HepG2 (cell line): ENCODE results near the gene MORN1. TPM values are rescaled to one million over a fixed set of nuclear protein-coding genes. Genes with fewer than 3 reads are reported as not detected.

Experiments
- ATAC-seq: fragments of 200-7000 bp; cut with Tn5 transposase; 3 replicates; pipeline ENCODE4 v1.9.1; 2020; ENCODE audit warnings: mild to moderate bottlenecking, moderate library complexity
- BruUV-seq: library from RNA; stranded (reverse); fragments of 400-500 nt; replicated peaks from 2 replicates; lab custom pipeline; 2021; lab: Mats Ljungman, UMichigan
- CTCF ChIA-PET: fragments of 300-600 bp; formaldehyde crosslinking; extraction: SDS; loops from one replicate; lab custom pipeline; 2021; ENCODE audit warnings: low total read pairs, inconsistent platforms, low intra/inter-chr PET ratio; lab: Yijun Ruan, JAX
- POLR2A ChIA-PET: fragments of 350-600 bp; sonication (Branson Sonifier 250); formaldehyde crosslinking; loops from one replicate; lab custom pipeline; 2020; ENCODE audit warnings: antibody characterized with exemption, inconsistent platforms; lab: Yijun Ruan, JAX
- DNase-seq: peaks from one replicate; pipeline ENCODE4 v3.0.0-alpha.2; 2015; ENCODE audit warnings: low spot score
- FAIRE-seq: peaks from 3 replicates; lab custom pipeline; 2011; peaks lifted over from hg19 to GRCh38; lab: Jason Lieb, UNC
- H2AFZ ChIP-seq: one replicate; pipeline ENCODE4 v1.6.1; 2011; ENCODE audit warnings: low read length, inconsistent platforms
- H3K27ac ChIP-seq: fragments of 300-600 bp; 3 replicates; pipeline ENCODE4 v1.8.0; 2011; ENCODE audit warnings: mixed run types, mild to moderate bottlenecking, mixed read lengths, low read length, inconsistent platforms; ENCODE audit not compliant: insufficient read depth; ENCODE audit errors: extremely low read length
- H3K27me3 ChIP-seq, 2 experiments: fragments of 200-600 bp in 1 of 2; 2 replicates in 1 of 2; 3 replicates in 1 of 2; pipeline versions ENCODE4 v1.6.0 to v1.8.0; 2011; ENCODE audit warnings: low read length in 2 of 2, mild to moderate bottlenecking in 2 of 2, moderate library complexity in 2 of 2, inconsistent platforms in 1 of 2; ENCODE audit not compliant: insufficient read depth in 2 of 2, control insufficient read depth in 1 of 2
- H3K36me3 ChIP-seq, 2 experiments: fragments of 200-600 bp in 1 of 2; replicated peaks in 1 of 2; 2 replicates in 1 of 2; 3 replicates in 1 of 2; pipeline versions ENCODE4 v1.5.1 to v1.8.0; 2011; ENCODE audit warnings: low read length in 2 of 2, inconsistent platforms in 1 of 2; ENCODE audit not compliant: insufficient read depth in 2 of 2, control insufficient read depth in 1 of 2
- H3K4me1 ChIP-seq: 2 replicates; pipeline ENCODE4 v1.5.1; 2012; ENCODE audit warnings: low read length, inconsistent platforms; ENCODE audit not compliant: insufficient read depth
- H3K4me2 ChIP-seq: 2 replicates; pipeline ENCODE4 v1.6.0; 2011; ENCODE audit warnings: low read depth, low read length, inconsistent platforms
- H3K4me3 ChIP-seq, 3 experiments: fragments of 200-600 bp in 1 of 3; sonication (generic), shearing (Covaris generic) in 1 of 3; replicated peaks in 1 of 3; 2 replicates each; pipeline ENCODE4 v1.5.1; 2011 to 2016; ENCODE audit warnings: low read length in 3 of 3, inconsistent platforms in 2 of 3, low read depth in 2 of 3, mild to moderate bottlenecking in 2 of 3, control low read depth in 1 of 3, mixed read lengths in 1 of 3; ENCODE audit not compliant: insufficient read depth in 1 of 3
- H3K79me2 ChIP-seq: one replicate; pipeline ENCODE4 v1.6.1; 2011; ENCODE audit warnings: low read length, inconsistent platforms; ENCODE audit not compliant: insufficient read depth
- H3K9ac ChIP-seq: 2 replicates; pipeline ENCODE4 v1.6.0; 2011; ENCODE audit warnings: mild to moderate bottlenecking, low read depth, low read length, inconsistent platforms; ENCODE audit not compliant: insufficient read depth
- H3K9me3 ChIP-seq: 2 replicates; pipeline ENCODE4 v1.5.1; 2012; ENCODE audit warnings: mild to moderate bottlenecking, low read length
- H4K20me1 ChIP-seq: 2 replicates; pipeline ENCODE4 v1.6.0; 2011; ENCODE audit warnings: inconsistent platforms, mild to moderate bottlenecking, low read length, moderate library complexity; ENCODE audit not compliant: insufficient read depth
- ARHGAP35 ChIP-seq: sonication (generic); formaldehyde crosslinking; IDR thresholded peaks from 2 replicates; pipeline ENCODE4 v1.9.0; 2022; ENCODE audit warnings: mild to moderate bottlenecking, inconsistent platforms, moderate library complexity, missing genetic modification reagents, borderline replicate concordance
- ATM ChIP-seq: fragments of 450-650 bp; IDR thresholded peaks from 2 replicates; pipeline ENCODE4 v1.7.1; 2017; ENCODE audit warnings: mild to moderate bottlenecking, borderline replicate concordance
- EP300 ChIP-seq, 3 experiments: sonication (generic) in 1 of 3; formaldehyde crosslinking in 1 of 3; IDR thresholded peaks; 2 replicates each; pipeline versions ENCODE4 v1.5.1 to v1.6.1; 2011 to 2020; ENCODE audit warnings: low read depth in 2 of 3, low read length in 2 of 3, borderline replicate concordance in 1 of 3, improper control_type of control experiment in 1 of 3, mild to moderate bottlenecking in 1 of 3, missing genetic modification reagents in 1 of 3, moderate library complexity in 1 of 3
- HCFC1 ChIP-seq: fragments of 150-350 bp; IDR thresholded peaks from 2 replicates; pipeline ENCODE4 v1.6.1; 2014; ENCODE audit warnings: low read depth, low read length
- MIXL1 ChIP-seq: IDR thresholded peaks from 2 replicates; pipeline ENCODE4 v1.6.1; 2016
- NCOA1 ChIP-seq: sonication (generic); formaldehyde crosslinking; IDR thresholded peaks from 2 replicates; pipeline ENCODE4 v1.9.0; 2021; ENCODE audit warnings: missing genetic modification reagents
- NR0B2 ChIP-seq: sonication (generic); formaldehyde crosslinking; IDR thresholded peaks from 2 replicates; pipeline ENCODE4 v1.4.0; 2020; ENCODE audit warnings: mild to moderate bottlenecking, missing genetic modification reagents
- PBX3 ChIP-seq: sonication (generic); formaldehyde crosslinking; IDR thresholded peaks from 2 replicates; pipeline ENCODE4 v1.8.1; 2023; ENCODE audit warnings: missing genetic modification reagents, inconsistent platforms, borderline replicate concordance
- PRMT3 ChIP-seq: sonication (generic); formaldehyde crosslinking; IDR thresholded peaks from 2 replicates; pipeline ENCODE4 v1.8.1; 2022; ENCODE audit warnings: low read depth, mild to moderate bottlenecking, moderate library complexity, missing genetic modification reagents, borderline replicate concordance
- YEATS2 ChIP-seq: sonication (generic); formaldehyde crosslinking; IDR thresholded peaks from 2 replicates; pipeline ENCODE4 v1.4.0; 2020; ENCODE audit warnings: missing genetic modification reagents, borderline replicate concordance
- ZBTB10 ChIP-seq: sonication (generic); formaldehyde crosslinking; IDR thresholded peaks from 2 replicates; pipeline ENCODE4 v1.4.0; 2020; ENCODE audit warnings: missing genetic modification reagents, borderline replicate concordance
- ZBTB39 ChIP-seq: sonication (generic); formaldehyde crosslinking; IDR thresholded peaks from 2 replicates; pipeline ENCODE4 v1.5.0; 2020; ENCODE audit warnings: missing genetic modification reagents
- ZNF12 ChIP-seq: sonication (generic); formaldehyde crosslinking; IDR thresholded peaks from 2 replicates; pipeline ENCODE4 v1.5.0; 2020; ENCODE audit warnings: missing genetic modification reagents
- ZNF292 ChIP-seq: sonication (generic); formaldehyde crosslinking; IDR thresholded peaks from 2 replicates; pipeline ENCODE4 v1.8.1; 2022; ENCODE audit warnings: mild to moderate bottlenecking, low read depth, missing genetic modification reagents, borderline replicate concordance
- ZNF44 ChIP-seq: sonication (generic); formaldehyde crosslinking; IDR thresholded peaks from 2 replicates; pipeline ENCODE4 v1.5.1; 2020; ENCODE audit warnings: mild to moderate bottlenecking, missing genetic modification reagents
- ZNF75D ChIP-seq: sonication (generic); formaldehyde crosslinking; IDR thresholded peaks from 2 replicates; pipeline ENCODE4 v1.8.1; 2023; ENCODE audit warnings: missing genetic modification reagents, mild to moderate bottlenecking, borderline replicate concordance
- ZNF891 ChIP-seq: sonication (generic); formaldehyde crosslinking; IDR thresholded peaks from 2 replicates; pipeline ENCODE4 v1.5.0; 2020; ENCODE audit warnings: mild to moderate bottlenecking, missing genetic modification reagents
- WGBS: methylation state at CpG from one replicate; pipeline ENCODE4 v1.1.6; 2017; ENCODE audit warnings: low lambda C conversion rate; 5-methylcytosine and 5-hydroxymethylcytosine counted together
- in situ Hi-C: cut with HindIII; loops from 2 replicates; pipeline ENCODE4 v1.10.0; 2017; ENCODE audit warnings: low pct_unique_long_range_greater_than_20kb; ENCODE audit not compliant: extremely low pct_ligation_motif_present
- intact Hi-C: fragments of 100-400 bp; cut with micrococcal nuclease; formaldehyde crosslinking; loops from one replicate; pipeline ENCODE4 v1.10.0; 2022; ENCODE audit not compliant: unreplicated experiment
- polyA plus RNA-seq, 8 experiments: library from polyadenylated mRNA; depleted of rRNA in 3 of 8; stranded (reverse) in 7 of 8; unstranded in 1 of 8; fragments of >200 nt; fragmentation: Illumina TruSeq in 4 of 8; extraction: Trizol in 4 of 8; gene quantifications; 2 replicates each; pipeline versions ENCODE4 v1.2.1 to v1.2.3, GENCODE V29; 2011 to 2016; ENCODE audit warnings: low read depth in 4 of 8, missing spikeins in 1 of 8, mixed read lengths in 1 of 8; ENCODE audit not compliant: insufficient read depth in 1 of 8
- total RNA-seq, 5 experiments: library from RNA; depleted of rRNA; stranded (reverse); fragments of >200 nt; fragmentation: Illumina TruSeq; extraction: Trizol; gene quantifications; 2 replicates each; pipeline ENCODE4 v1.2.3, GENCODE V29; 2016; ENCODE audit warnings: low read depth in 1 of 5

MORN1 gene
- total and polyA plus RNA-seq, 2 of the 13 experiments (the other 11 are each of a cell fraction or from before 2014, with no cell fraction given), result 3.1 to 6.5 TPM

- intact Hi-C loops, result no loop called here
- TF ChIP-seq ZNF44 (CRISPR knock-in tag) (no peak), ZNF12 (CRISPR knock-in tag) (no peak), EP300 (IDR thresholded peaks at IDR 0.05; ENCODE audit: low read depth in 2 of 2, low read length in 2 of 2) (no peak), EP300 (CRISPR knock-in tag; IDR thresholded peaks at IDR 0.05; ENCODE audit: borderline replicate concordance) (no peak), MIXL1 (CRISPR knock-in tag) (no peak), ATM (no peak), PBX3 (no peak), ZNF891 (CRISPR knock-in tag) (no peak), NCOA1 (CRISPR knock-in tag) (no peak), ZNF75D (no peak), ZBTB10 (CRISPR knock-in tag) (no peak), ZBTB39 (CRISPR knock-in tag) (no peak), NR0B2 (CRISPR knock-in tag) (no peak), PRMT3 (CRISPR knock-in tag) (no peak), YEATS2 (no peak), ZNF292 (no peak), ARHGAP35 (CRISPR knock-in tag) (no peak), HCFC1 (no peak)
- TF ChIP-seq, all 625 proteins: peak for 0
- WGBS, result 51% methylated on average over 22 of the region's 31 CpGs
- no peak overlapping the region for H2AFZ ChIP-seq
- H3K9ac ChIP-seq, result no peak overlapping the region
- ChIA-PET POLR2A (no interaction called here), CTCF (no interaction called here)
- peaks cover 3 to 51% of the 10 kb centered on the region in 2 experiments for H3K27me3 ChIP-seq
- no TSS peak for BruUV-seq
- H3K36me3 ChIP-seq, result no peaks in the 10 kb centered on the region
- FAIRE-seq (no peak), DNase-seq (no peak), ATAC-seq (no peak)
- no peak overlapping the region for H3K27ac ChIP-seq
- no peak overlapping the region for H3K4me3 ChIP-seq
- H3K79me2 ChIP-seq, result no peaks in the 10 kb centered on the region
- no peak overlapping the region for H3K4me2 ChIP-seq
- H3K4me1 ChIP-seq, result peaks cover 7% of the 10 kb centered on the region; the same call in 1 of the 2 replicates
- H3K9me3 ChIP-seq, result no peaks in the 10 kb centered on the region
- in situ Hi-C loops, result no loop called here
- H4K20me1 ChIP-seq, result no peaks in the 10 kb centered on the region
These were observed 40.3 kb downstream of the MORN1 start for GRCh38 chr1:2350911-2351655.
